Measurements from ENCODE around the gene PCNP. TPM values are rescaled to one million over a fixed set of nuclear protein-coding genes. Genes with fewer than 3 reads are reported as not detected.
"Not testable (repeated sequence)": the region's sequence is repeated elsewhere in the genome, so short reads cannot be mapped to it uniquely, and the experiment has no call there.

Gene PCNP
- total and polyA plus RNA-seq, 2 donors: 147 to 208 TPM

DNA sequence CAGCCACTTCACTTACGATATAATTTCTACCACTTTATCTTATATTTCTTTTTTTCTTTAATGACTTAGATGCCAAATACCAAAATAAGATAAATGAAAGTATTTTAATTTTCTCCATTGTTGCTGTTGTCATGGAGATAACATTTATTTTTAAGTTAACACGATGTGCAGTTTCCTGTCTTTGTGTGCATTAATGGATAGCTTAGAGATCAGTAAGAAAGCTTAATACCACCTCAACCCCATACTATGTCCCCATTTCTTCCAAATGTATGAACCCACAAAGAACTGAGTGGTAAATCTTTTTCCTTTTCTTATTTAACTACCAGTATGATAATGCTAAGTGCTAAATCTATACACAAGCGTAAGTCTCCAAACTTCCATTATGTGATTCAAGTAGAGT lies 17.1 kb downstream of the PCNP start:
- 83% methylated on average over 3 of the region's 3 CpGs for WGBS
- no peak for DNase-seq (ENCODE audit: extremely low spot score)
- Histone ChIP-seq H3K36me3 (ENCODE audit: insufficient read depth) (peaks cover 10% of the 10 kb centered on the region), H3K4me1 (ENCODE audit: insufficient read depth) (no peaks in the 10 kb centered on the region), H3K4me3 (ENCODE audit: low read depth, low read length) (no peak overlapping the region), H3K27ac (ENCODE audit: low read depth) (peak overlapping the region; percentile 10)

DNA sequence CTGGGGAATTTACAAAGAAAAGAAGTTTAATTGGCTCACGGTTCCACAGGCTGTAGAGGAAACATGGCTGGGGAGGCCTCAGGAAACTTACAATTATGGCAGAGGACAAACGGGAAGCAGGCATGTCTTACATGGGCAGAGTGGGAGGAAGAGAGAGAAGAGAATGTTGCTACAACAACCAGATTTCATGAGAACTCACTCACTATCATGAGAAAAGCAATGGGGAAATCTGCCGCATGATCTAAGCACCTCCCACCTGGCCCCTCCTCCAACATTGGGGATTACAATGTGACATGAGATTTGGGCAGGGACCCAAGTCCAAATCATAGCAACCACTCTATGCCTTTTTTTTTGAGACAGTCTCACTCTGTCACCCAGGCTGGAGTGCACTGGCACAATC lies 28.8 kb downstream of the PCNP start:
- WGBS: 93% methylated on average over 3 of the region's 3 CpGs
- Histone ChIP-seq H3K4me3 (ENCODE audit: low read depth, low read length) (no peak overlapping the region), H3K27ac (ENCODE audit: low read depth) (no peak overlapping the region), H3K4me1 (ENCODE audit: insufficient read depth) (no peaks in the 10 kb centered on the region), H3K36me3 (ENCODE audit: insufficient read depth) (no peaks in the 10 kb centered on the region)
- no peak for DNase-seq (ENCODE audit: extremely low spot score)

DNA sequence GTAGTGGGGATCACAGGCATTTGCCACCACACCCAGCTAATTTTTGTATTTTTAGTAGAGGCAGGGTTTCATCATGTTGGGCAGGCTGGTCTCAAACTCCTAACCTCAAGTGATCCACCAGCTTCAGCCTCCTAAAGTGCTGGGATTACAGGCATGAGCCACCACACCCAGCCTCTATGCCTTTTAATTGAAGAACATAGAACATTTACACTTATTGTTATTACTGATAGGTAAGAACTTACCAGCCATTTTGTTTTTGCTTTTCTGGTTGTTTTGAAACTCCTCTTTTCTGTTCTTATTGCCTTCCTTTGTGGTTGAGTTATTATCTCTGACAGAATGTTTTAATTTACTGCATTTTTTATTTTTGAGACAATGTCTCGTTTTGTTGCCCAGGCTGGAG lies 29.2 kb downstream of the PCNP start:
- H3K27ac ChIP-seq (ENCODE audit: low read depth): no peak overlapping the region
- H3K4me3 ChIP-seq (ENCODE audit: low read depth, low read length): no peak overlapping the region
- H3K36me3 ChIP-seq (ENCODE audit: insufficient read depth): no peaks in the 10 kb centered on the region
- DNase-seq (ENCODE audit: extremely low spot score): no peak
- WGBS: 89% methylated on average over 1 of the region's 1 CpG
- H3K4me1 ChIP-seq (ENCODE audit: insufficient read depth): no peaks in the 10 kb centered on the region

DNA sequence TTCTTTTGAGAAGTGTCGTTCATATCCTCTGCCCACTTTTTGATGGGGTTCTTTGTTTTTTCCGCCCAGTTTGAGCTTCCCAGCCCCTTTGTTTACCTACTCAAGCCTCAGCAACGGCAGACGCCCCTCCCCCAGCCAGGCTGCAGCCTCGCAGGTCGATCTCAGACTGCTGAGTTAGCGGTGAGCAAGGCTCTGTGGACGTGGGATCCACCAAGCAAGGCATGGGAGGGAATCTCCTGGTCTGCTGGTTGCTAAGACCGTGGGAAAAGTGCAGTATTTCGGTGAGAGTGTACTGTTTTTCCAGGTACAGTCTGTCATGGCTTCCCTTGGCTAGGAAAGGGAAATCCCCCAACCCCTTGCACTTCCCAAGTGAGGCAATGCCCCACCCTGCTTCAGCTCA lies 31.4 kb downstream of the PCNP start:
- H3K27ac ChIP-seq (ENCODE audit: low read depth); DNase-seq (ENCODE audit: extremely low spot score); H3K36me3 ChIP-seq (ENCODE audit: insufficient read depth); H3K4me1 ChIP-seq (ENCODE audit: insufficient read depth); H3K4me3 ChIP-seq (ENCODE audit: low read depth, low read length): not testable (repeated sequence)
- 78% methylated on average over 10 of the region's 10 CpGs for WGBS

DNA sequence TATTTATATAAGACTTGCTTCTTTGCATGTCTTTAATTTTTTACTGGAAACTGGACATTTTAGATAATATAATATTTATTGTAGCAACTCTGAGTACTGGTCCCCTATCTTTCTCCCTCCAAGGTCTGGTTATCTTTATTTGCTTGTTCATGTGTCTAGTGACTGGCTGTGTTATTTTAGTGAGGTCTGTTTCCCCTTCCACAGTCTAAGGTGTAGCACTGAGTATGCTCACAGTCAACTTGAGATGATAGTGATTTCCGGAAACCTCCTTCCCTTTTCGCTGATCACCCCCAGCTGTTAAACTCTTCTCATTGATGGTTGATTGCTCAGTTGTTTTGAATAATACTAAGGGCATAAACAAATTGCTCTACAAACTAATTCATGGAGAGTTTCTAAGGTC lies 37.0 kb downstream of the PCNP start:
- Histone ChIP-seq H3K27ac (ENCODE audit: low read depth) (no peak overlapping the region), H3K36me3 (ENCODE audit: insufficient read depth) (no peaks in the 10 kb centered on the region), H3K4me1 (ENCODE audit: insufficient read depth) (no peaks in the 10 kb centered on the region), H3K4me3 (ENCODE audit: low read depth, low read length) (no peak overlapping the region)
- WGBS: 73% methylated on average over 2 of the region's 2 CpGs
- DNase-seq (ENCODE audit: extremely low spot score): no peak

DNA sequence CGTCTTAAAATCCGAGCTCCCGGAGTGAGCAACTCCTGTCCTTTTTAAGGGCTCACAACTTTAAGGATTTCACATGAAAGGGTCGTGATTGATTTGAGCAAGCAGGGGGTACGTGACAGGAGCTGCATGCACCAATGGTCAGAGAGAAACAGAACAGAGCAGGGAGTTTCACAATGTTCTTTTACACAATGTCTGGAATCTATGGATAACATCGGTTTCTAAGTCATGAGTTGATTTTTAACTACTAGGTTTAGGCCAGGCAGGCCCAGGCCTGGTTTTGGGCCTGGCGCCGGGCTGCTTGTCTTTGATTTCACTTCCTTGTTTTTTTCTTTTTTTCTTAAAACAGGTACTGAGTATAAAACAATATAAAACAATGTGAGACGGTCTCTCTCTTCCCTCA lies 39.0 kb downstream of the PCNP start:
- not testable (repeated sequence) for H3K4me3 ChIP-seq (ENCODE audit: low read depth, low read length); H3K4me1 ChIP-seq (ENCODE audit: insufficient read depth); DNase-seq (ENCODE audit: extremely low spot score); H3K36me3 ChIP-seq (ENCODE audit: insufficient read depth)
- peak overlapping the region; percentile 23 for H3K27ac ChIP-seq (ENCODE audit: low read depth)
- WGBS: 79% methylated on average over 9 of the region's 9 CpGs

DNA sequence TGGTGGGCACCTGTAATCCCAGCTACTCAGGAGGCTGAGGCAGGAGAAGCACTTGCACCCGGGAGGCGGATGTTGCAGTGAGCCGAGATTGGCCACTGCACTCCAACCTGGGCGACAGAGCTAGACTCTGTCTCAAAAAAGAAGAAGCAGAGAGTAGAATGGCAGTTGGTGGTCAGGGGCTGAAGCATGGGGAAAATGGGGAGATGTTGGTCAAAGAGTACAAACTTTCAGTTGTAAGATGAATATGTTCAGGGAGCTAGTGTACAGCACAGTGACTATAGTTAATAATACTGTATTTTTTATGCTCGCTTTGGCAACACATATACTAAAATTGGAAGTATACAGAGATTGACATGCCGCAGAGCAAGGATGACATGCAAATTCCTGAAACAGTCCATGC lies 41.5 kb downstream of the PCNP start:
- WGBS: 95% methylated on average over 6 of the region's 6 CpGs
- no peak for DNase-seq (ENCODE audit: extremely low spot score)
- Histone ChIP-seq H3K4me1 (ENCODE audit: insufficient read depth) (no peaks in the 10 kb centered on the region), H3K36me3 (ENCODE audit: insufficient read depth) (no peaks in the 10 kb centered on the region), H3K4me3 (ENCODE audit: low read depth, low read length) (no peak overlapping the region), H3K27ac (ENCODE audit: low read depth) (no peak overlapping the region)

DNA sequence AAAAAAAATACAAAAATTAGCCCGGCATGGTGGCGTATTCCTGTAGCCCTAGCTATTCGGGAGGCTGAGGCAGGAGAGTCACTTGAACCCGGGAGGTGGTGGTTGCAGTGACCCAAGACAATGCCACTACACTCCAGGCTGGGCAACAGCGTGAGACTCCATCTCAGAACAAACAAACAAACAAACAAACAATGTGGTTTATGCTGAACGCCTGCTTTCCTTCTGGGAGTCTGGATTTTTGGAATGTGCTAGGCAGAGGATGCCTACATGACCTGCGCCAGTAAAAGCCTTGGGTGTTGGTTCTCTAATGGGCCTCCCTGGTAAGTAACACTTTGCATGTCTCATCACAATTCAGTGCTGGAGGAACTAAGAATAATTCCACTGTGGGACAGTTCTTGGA lies 43.5 kb downstream of the PCNP start:
- H3K4me1 ChIP-seq (ENCODE audit: insufficient read depth): no peaks in the 10 kb centered on the region
- H3K27ac ChIP-seq (ENCODE audit: low read depth): no peak overlapping the region
- WGBS: 78% methylated on average over 7 of the region's 7 CpGs
- no peak overlapping the region for H3K4me3 ChIP-seq (ENCODE audit: low read depth, low read length)
- no peaks in the 10 kb centered on the region for H3K36me3 ChIP-seq (ENCODE audit: insufficient read depth)
- DNase-seq (ENCODE audit: extremely low spot score): no peak

DNA sequence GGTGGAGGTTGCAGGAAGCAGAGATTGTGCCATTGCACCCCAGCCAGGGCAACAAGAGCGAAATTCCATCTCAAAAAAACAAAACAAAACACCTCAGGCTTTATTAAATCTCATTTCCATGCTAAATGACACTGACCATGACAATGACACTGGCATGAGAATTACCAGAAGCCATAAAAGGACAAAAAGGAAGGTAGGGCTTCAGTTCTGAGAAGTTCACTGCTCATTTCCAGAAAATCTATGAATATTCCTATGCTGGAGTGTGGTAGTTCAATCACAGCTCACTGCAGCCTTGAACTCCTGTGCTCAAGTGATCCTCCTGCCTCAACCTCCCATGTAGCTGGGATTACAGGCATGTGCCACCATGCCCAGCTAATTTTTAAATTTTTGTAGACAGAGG lies 44.7 kb downstream of the PCNP start:
- no peaks in the 10 kb centered on the region for H3K36me3 ChIP-seq (ENCODE audit: insufficient read depth)
- no peaks in the 10 kb centered on the region for H3K4me1 ChIP-seq (ENCODE audit: insufficient read depth)
- 87% methylated on average over 1 of the region's 1 CpG for WGBS
- no peak for DNase-seq (ENCODE audit: extremely low spot score)
- no peak overlapping the region for H3K27ac ChIP-seq (ENCODE audit: low read depth)
- H3K4me3 ChIP-seq (ENCODE audit: low read depth, low read length): no peak overlapping the region

DNA sequence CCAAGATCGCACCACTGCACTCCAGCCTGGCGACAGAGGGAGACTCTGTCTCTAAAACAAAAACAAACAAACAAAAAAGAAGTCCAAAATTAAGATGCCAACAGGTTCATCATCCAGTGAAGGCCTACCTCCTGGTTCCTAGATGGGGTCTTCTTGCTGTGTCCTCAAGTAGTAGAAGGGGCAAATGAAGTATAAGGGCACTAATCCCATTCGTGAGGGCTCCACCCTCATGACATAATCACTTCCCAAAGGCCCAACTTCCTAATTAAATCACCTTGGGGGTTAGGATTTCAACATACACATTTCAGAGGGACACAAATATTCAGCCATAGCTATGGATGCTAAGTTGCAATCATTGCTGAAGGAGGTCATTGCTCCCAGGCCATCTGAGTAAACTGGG lies 45.8 kb downstream of the PCNP start:
- no peak for DNase-seq (ENCODE audit: extremely low spot score)
- Histone ChIP-seq H3K36me3 (ENCODE audit: insufficient read depth) (no peaks in the 10 kb centered on the region), H3K27ac (ENCODE audit: low read depth) (no peak overlapping the region), H3K4me3 (ENCODE audit: low read depth, low read length) (no peak overlapping the region), H3K4me1 (ENCODE audit: insufficient read depth) (no peaks in the 10 kb centered on the region)
- 87% methylated on average over 3 of the region's 3 CpGs for WGBS

DNA sequence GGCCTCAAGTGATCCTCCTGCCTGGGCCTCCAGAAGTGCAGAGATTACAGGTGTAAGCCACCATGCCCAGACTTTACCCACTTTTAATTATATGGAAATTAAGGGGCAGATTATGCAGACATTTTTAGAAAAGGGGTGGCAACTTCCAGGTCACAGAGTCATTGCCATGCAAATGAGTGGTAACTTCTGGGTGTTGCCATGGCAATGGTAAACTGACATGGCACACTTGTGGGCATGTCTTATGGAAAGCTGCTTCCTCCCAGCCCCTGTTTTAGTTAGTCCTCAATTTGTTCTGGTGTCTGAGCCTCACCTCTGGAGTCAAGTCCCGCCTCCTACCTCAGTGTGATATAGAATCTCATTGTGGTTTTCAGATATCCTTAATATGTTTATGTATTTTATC lies 49.7 kb downstream of the PCNP start:
- H3K4me3 ChIP-seq (ENCODE audit: low read depth, low read length): no peak overlapping the region
- no peaks in the 10 kb centered on the region for H3K36me3 ChIP-seq (ENCODE audit: insufficient read depth)
- WGBS: 96% methylated on average over 1 of the region's 1 CpG
- no peak overlapping the region for H3K27ac ChIP-seq (ENCODE audit: low read depth)
- H3K4me1 ChIP-seq (ENCODE audit: insufficient read depth): no peaks in the 10 kb centered on the region
- DNase-seq (ENCODE audit: extremely low spot score): no peak

DNA sequence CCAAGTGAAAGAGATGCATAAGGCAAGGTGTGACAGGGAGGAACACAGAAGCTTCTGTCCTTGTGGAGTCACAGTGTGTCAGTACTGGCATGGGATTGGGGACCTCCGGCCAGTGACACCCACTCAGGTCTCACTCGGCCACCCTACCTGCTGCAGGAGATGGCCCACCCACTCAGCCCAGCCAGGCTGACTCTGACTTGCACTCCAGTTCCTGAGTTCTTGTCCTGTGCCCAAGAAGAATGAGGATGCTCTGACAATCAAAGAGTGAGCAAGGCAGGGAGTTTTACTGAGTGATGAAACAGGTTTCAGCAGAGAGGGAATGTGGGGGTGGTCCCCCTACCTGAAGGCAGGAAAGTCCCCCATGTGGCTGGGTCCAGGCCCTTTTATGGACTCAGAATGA lies 50.9 kb downstream of the PCNP start:
- no peak for DNase-seq (ENCODE audit: extremely low spot score)
- H3K4me3 ChIP-seq (ENCODE audit: low read depth, low read length): no peak overlapping the region
- no peak overlapping the region for H3K27ac ChIP-seq (ENCODE audit: low read depth)
- H3K4me1 ChIP-seq (ENCODE audit: insufficient read depth): no peaks in the 10 kb centered on the region
- H3K36me3 ChIP-seq (ENCODE audit: insufficient read depth): no peaks in the 10 kb centered on the region
- 89% methylated on average over 2 of the region's 2 CpGs for WGBS

DNA sequence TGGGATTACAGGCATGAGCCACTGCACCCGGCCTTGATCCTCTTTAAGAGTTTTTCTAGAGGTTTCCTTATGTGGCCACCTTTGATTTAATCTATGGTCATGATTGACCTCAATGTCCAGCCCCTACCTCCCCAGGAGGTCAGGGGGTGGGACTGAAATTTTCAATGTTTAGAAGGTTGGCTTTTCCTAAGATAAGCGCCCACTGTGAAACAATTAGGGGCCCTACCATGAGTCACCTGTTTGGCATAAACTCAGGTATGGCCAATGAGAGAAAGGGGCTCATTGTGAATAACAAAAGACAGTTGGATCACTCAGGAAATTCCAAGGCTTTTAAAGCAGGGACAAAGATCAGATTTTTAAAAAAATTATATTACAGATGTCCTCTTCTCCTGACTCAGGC lies 51.9 kb downstream of the PCNP start:
- H3K4me3 ChIP-seq (ENCODE audit: low read depth, low read length): no peak overlapping the region
- H3K36me3 ChIP-seq (ENCODE audit: insufficient read depth): no peaks in the 10 kb centered on the region
- WGBS: 91% methylated on average over 2 of the region's 2 CpGs
- no peak for DNase-seq (ENCODE audit: extremely low spot score)
- no peak overlapping the region for H3K27ac ChIP-seq (ENCODE audit: low read depth)
- no peaks in the 10 kb centered on the region for H3K4me1 ChIP-seq (ENCODE audit: insufficient read depth)

DNA sequence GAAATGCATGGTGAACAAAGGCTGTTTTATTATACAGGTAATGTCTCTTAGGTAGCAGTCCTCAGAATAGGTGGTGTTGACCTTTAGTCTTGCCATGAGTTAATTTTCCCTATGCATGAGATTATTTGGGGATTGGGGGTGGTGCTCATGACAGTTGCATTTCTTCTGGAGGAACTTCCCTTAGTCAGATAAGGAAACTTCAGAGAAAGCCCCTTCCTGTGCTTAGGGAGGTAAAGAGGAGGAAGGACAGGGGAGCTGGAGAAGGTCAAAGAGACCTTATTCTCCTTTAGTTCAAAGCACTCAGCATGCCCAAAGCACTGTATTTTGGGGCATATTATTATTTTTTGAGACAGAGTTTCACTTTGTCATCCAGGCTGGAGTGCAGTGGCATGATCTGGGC lies 55.2 kb downstream of the PCNP start:
- H3K4me3 ChIP-seq (ENCODE audit: low read depth, low read length): no peak overlapping the region
- no peaks in the 10 kb centered on the region for H3K36me3 ChIP-seq (ENCODE audit: insufficient read depth)
- no peaks in the 10 kb centered on the region for H3K4me1 ChIP-seq (ENCODE audit: insufficient read depth)
- no peak for DNase-seq (ENCODE audit: extremely low spot score)
- no peak overlapping the region for H3K27ac ChIP-seq (ENCODE audit: low read depth)

DNA sequence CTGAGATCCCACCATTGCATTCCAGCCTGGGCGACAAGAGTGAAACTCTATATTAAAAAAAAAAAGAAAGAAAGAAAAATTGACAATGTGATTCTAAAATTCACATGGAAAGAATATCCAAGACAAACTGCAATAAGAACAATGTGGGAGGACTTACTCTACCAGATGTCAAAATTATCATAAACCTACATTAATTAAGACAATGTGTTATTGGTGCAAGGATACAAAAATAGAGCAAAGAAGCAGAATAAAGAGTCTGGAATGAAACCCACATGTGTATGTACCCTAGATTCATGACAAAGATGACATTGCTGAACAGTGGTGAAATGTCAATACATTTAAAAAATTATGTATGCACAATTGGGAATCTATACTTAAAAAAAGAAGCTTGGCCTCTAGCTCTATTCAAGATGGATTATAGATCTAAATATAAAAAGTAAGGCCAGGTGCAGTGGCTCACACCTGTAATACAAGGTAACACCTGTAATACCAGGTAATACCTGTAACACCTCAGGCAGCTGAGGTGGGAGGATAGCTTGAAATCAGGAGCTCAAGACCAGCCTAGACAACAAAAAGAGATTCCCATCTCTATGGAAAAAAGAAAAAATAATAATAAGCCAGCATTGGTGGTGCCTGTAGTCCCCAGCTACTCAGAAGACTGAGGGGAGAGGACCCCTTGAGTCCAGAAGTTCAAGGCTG lies 57.3 kb downstream of the PCNP start:
- Histone ChIP-seq H3K4me1 (ENCODE audit: insufficient read depth) (no peaks in the 10 kb centered on the region), H3K36me3 (ENCODE audit: insufficient read depth) (no peaks in the 10 kb centered on the region), H3K4me3 (ENCODE audit: low read depth, low read length) (no peak overlapping the region), H3K27ac (ENCODE audit: low read depth) (no peak overlapping the region)
- DNase-seq (ENCODE audit: extremely low spot score): no peak
- WGBS: 98% methylated on average over 1 of the region's 1 CpG

Measured in urinary bladder (tissue), 4 donors.